ENCODE results near the gene LRG1.

- TF ChIP-seq CTCF (conservative IDR thresholded peaks at IDR 0.05 in 1 of 2, IDR thresholded peaks at IDR 0.05 in 1 of 2; ENCODE audit: extremely low read depth in 1 of 2, insufficient read depth in 1 of 2, low read depth in 1 of 2, low read length in 2 of 2), result no peak
- no peak for TF ChIP-seq EZH2 (IDR thresholded peaks at IDR 0.05; ENCODE audit: borderline replicate concordance, low read length)
Measured at GRCh38 chr19:4552525-4552819, 12.6 kb upstream of the LRG1 start.

Data from mammary epithelial cell (primary cell).